Ectodermal cell (in vitro differentiated cells): Measurements from ENCODE around the gene NF2.
A peak's percentile ranks its signal among the peaks of the same experiment; 100 is the strongest.
"Not testable (repeated sequence)": the region's sequence is repeated elsewhere in the genome, so short reads cannot be mapped to it uniquely, and the experiment has no call there.

ENCODE experiments used
- H3K27ac ChIP-seq: 2 replicates; pipeline ENCODE4 v1.7.0; 2013; ENCODE audit warnings: mild to moderate bottlenecking, low read depth, low read length; ENCODE audit not compliant: insufficient read depth, poor library complexity, severe bottlenecking
- H3K27me3 ChIP-seq: 2 replicates; pipeline ENCODE4 v1.7.0; 2013; ENCODE audit warnings: mild to moderate bottlenecking, low read length; ENCODE audit not compliant: insufficient read depth, control insufficient read depth, poor library complexity, severe bottlenecking
- H3K36me3 ChIP-seq: one replicate; pipeline ENCODE4 v1.7.0; 2013; ENCODE audit warnings: low read length; ENCODE audit not compliant: control insufficient read depth, insufficient read depth
- H3K4me1 ChIP-seq: one replicate; pipeline ENCODE4 v1.7.0; 2013; ENCODE audit warnings: low read length; ENCODE audit not compliant: control insufficient read depth, insufficient read depth
- H3K4me3 ChIP-seq: 2 replicates; pipeline ENCODE4 v1.7.0; 2013; ENCODE audit warnings: low read depth, low read length, control low read depth; ENCODE audit not compliant: insufficient read depth
- H3K9me3 ChIP-seq: 2 replicates; pipeline ENCODE4 v1.7.0; 2013; ENCODE audit warnings: mild to moderate bottlenecking, low read length, moderate library complexity; ENCODE audit not compliant: control insufficient read depth
- WGBS, 2 experiments: methylation state at CpG; one replicate each; pipeline ENCODE4 v1.1.7; 2013; ENCODE audit warnings: missing lambda C conversion rate in 2 of 2; 5-methylcytosine and 5-hydroxymethylcytosine counted together

NF2 gene

DNA sequence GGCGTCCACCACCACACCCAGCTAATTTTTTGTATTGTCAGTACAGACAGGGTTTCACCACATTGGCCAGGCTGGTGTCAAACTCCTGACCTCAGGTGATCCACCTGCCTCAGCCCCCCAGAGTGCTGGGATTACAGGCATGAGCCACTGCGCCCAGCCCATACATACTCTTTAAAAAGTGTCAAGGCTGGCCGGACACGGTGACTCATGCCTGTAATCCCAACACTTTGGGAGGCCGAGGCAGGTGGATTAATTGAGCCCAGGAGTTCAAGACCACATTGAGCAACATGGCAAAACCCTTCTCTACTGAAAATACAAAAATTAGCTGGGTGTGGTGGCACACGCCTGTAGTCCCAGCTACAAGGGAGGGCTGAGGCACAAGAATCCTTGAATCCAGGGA, 9.0 kb upstream of the NF2 start:
- not testable (repeated sequence) for H3K4me1 ChIP-seq, H3K27me3 ChIP-seq, H3K9me3 ChIP-seq, H3K27ac ChIP-seq, H3K36me3 ChIP-seq, H3K4me3 ChIP-seq
- 90 to 93% methylated on average over 6 of the region's 6 CpGs for WGBS, 2 experiments

DNA sequence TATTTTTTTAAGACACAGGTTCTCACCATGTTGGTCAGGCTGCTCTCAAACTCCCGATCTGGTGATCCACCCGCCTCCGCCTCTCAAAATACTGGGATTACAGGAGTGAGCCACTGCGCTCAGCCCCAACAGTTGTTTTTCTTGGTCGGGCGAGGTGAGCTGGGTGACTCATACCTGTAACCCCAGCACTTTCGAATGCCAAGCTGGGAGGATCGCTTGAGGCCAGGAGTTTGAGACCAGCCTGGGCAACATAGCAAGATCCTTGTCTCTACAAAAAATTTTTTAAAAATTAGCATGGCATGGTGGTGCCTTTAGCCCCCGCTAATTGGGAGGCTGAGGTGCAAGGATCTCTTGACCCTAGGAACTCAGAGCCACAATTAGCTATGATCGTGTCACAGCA, 7.0 kb upstream of the NF2 start:
- 92 to 95% methylated on average over 10 of the region's 10 CpGs for WGBS, 2 experiments
- no peak overlapping the region for H3K27ac ChIP-seq
- no peaks in the 10 kb centered on the region for H3K27me3 ChIP-seq
- H3K9me3 ChIP-seq, result no peaks in the 10 kb centered on the region
- no peaks in the 10 kb centered on the region for H3K36me3 ChIP-seq
- no peak overlapping the region for H3K4me3 ChIP-seq
- H3K4me1 ChIP-seq, result no peaks in the 10 kb centered on the region

DNA sequence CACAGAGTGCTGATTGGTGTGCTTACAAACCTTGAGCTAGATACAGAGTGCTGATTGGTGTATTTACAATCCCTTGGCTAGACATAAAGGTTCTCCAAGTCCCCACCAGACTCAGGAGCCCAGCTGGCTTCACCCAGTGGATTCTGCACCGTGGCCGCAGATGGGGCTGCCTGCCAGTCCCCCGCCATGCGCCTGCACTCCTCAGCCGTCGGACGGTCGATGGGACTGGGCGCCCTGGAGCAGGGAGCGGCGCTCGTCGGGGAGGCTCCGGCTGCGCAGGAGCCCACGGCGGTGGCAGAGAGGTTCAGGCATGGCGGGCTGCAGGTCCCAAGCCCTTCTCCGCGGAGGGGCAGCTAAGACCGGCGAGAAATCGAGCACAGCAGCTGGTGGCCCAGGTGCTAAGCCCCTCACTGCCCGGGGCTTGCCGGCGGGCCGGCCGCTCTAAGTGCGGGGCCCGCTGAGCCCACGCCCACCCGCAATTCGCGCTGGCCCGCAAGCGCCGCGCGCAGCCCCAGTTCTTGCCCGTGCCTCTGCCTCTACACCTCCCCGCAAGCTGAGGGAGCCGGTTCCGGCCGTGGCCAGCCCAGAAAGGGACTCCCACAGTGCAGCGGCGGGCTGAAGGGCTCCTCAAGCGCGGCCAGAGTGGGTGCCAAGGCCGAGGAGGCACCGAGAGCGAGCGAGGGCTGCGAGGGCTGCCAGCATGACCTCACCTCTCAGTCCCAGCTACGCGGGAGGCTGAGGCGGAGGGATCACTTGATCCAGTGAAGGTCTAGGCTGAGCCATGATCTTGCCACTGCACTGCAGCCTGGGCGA, 5.4 kb upstream of the NF2 start:
- H3K4me3 ChIP-seq, H3K4me1 ChIP-seq, H3K9me3 ChIP-seq, H3K27me3 ChIP-seq, H3K36me3 ChIP-seq, H3K27ac ChIP-seq: not testable (repeated sequence)
- WGBS, 2 experiments, result 94 to 95% methylated on average over 57 of the region's 57 CpGs

DNA sequence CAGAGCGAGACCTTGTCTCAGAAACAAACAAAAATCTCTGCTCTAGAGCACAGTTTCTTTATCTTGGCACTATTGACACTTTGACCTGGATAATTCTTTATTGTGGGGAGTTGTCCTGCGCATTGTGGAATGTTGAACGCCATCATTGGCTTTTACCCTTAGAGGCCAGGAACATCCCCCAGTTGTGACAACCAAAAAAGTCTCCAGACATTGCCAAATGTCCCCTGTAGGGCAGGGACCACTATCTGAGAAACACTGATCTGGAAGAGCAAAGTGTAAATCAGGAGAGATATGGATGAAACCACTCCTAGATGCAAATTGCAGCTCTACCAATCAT, 4.8 kb upstream of the NF2 start:
- no peaks in the 10 kb centered on the region for H3K27me3 ChIP-seq
- WGBS, 2 experiments, result 94 to 96% methylated on average over 3 of the region's 3 CpGs
- H3K27ac ChIP-seq, result no peak overlapping the region
- no peak overlapping the region for H3K4me3 ChIP-seq
- no peaks in the 10 kb centered on the region for H3K36me3 ChIP-seq
- H3K9me3 ChIP-seq, result no peaks in the 10 kb centered on the region
- H3K4me1 ChIP-seq, result no peaks in the 10 kb centered on the region

DNA sequence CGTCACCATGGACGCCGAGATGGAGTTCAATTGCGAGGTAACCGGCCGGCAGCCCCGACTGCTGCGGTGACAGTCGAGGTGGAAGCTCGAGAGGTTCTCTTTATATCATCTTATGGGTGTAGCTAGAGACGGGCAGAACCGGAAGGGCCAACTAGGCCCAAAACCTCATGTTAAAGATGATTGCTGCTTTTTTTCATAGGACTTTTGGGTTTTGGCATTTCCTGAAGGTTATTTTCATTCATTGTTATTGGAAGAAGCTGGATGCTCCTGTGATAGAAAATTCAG, 585 bp downstream of the NF2 start:
- WGBS, 2 experiments, result 2% methylated on average over 12 of the region's 12 CpGs
- H3K36me3 ChIP-seq, result no peaks in the 10 kb centered on the region

DNA sequence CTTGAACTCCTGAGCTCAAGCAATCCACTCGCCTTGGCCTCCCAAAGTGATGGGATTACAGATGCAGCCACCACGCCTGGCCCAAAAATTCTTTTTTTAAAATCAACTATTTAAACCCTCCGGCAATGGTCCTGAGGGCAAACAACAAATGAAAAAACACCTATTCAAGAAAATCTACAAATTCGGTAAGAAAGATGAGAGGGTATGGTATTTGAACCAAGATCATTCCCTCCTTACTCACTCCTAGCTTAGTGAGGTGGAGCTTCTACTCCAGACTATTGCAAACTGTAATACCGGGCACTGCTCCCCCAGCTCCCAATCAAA, 2.1 kb downstream of the NF2 start:
- Histone ChIP-seq H3K36me3 (no peaks in the 10 kb centered on the region), H3K4me3 (no peak overlapping the region), H3K27me3 (no peaks in the 10 kb centered on the region), H3K9me3 (no peaks in the 10 kb centered on the region), H3K27ac (no peak overlapping the region), H3K4me1 (peaks cover 5% of the 10 kb centered on the region)
- WGBS, 2 experiments, result 88 to 97% methylated on average over 4 of the region's 5 CpGs

More for the DNA sequence above, 585 bp downstream of the NF2 start:
- no peaks in the 10 kb centered on the region for H3K27me3 ChIP-seq
- H3K27ac ChIP-seq, result peak overlapping the region; percentile 47
- peaks cover 5% of the 10 kb centered on the region for H3K4me1 ChIP-seq
- no peaks in the 10 kb centered on the region for H3K9me3 ChIP-seq
- H3K4me3 ChIP-seq, result peak overlapping the region; percentile 82

DNA sequence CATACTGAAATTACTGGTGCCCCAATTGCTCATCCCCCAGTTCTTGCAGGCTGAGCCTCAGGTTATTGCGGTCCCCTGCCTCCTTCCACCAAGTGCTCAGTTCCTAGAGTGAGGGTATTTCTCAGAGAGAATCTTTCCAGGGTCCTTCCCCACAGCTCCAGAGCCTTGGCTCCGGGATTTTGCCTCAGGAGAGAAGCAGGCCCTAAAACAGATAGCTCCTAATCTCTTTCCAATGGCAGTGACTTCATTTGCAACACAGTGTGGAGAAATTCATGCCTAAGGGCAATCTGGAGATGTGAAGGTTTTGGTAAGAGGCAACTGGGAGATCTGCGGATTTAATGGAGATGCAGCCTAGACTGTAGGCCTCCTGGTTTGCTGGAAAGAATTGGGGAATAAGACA, 2.9 kb downstream of the NF2 start:
- no peak overlapping the region for H3K27ac ChIP-seq
- H3K4me3 ChIP-seq, result no peak overlapping the region
- WGBS, 2 experiments, result 73 to 80% methylated on average over 3 of the region's 3 CpGs
- H3K9me3 ChIP-seq, result no peaks in the 10 kb centered on the region
- H3K4me1 ChIP-seq, result peaks cover 5% of the 10 kb centered on the region
- no peaks in the 10 kb centered on the region for H3K27me3 ChIP-seq
- no peaks in the 10 kb centered on the region for H3K36me3 ChIP-seq

DNA sequence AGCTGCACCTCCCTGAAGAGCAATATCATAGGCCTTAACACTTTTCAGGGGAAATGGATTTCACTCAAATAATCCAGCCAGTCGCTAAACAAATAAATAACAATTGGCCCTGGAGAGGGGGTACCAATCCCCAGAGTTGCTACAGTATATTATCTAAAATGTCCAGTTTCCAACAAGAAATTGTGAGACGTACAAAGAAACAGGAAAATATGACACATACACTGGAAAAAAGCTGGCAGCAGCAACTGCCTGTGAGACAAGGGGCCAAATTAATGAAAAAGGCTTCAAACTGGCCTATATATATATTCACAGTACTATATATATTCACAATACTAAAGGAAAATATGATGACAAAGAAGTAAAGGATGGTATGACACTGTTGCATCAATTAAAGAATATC, 4.0 kb downstream of the NF2 start:
- Histone ChIP-seq H3K4me1 (peaks cover 5% of the 10 kb centered on the region), H3K27ac (no peak overlapping the region), H3K4me3 (no peak overlapping the region), H3K36me3 (no peaks in the 10 kb centered on the region), H3K9me3 (no peaks in the 10 kb centered on the region), H3K27me3 (no peaks in the 10 kb centered on the region)
- 97 to 100% methylated on average over 2 of the region's 2 CpGs for WGBS, 2 experiments

DNA sequence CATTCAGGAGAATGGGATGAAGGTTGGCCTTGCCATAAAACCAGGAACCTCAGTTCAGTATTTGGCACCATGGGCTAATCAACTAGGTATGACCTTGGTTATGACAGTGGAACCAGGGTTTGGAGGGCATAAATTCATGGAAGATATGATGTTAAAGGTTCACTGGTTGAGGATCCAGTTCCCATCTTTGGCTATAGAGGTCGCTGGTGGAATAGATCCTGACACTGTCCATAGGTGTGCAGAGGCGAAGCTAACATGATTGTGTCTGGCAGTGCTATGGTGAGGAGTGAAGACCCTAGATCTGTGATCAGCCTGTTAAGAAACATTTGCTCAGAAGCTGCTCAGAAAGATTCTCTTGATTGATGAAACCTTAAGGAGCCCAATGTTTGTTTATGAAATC, 5.7 kb downstream of the NF2 start:
- Histone ChIP-seq H3K4me3 (no peak overlapping the region), H3K27me3 (no peaks in the 10 kb centered on the region), H3K9me3 (no peaks in the 10 kb centered on the region), H3K4me1 (peaks cover 5% of the 10 kb centered on the region), H3K36me3 (no peaks in the 10 kb centered on the region), H3K27ac (no peak overlapping the region)
- 50 to 53% methylated on average over 2 of the region's 2 CpGs for WGBS, 2 experiments

DNA sequence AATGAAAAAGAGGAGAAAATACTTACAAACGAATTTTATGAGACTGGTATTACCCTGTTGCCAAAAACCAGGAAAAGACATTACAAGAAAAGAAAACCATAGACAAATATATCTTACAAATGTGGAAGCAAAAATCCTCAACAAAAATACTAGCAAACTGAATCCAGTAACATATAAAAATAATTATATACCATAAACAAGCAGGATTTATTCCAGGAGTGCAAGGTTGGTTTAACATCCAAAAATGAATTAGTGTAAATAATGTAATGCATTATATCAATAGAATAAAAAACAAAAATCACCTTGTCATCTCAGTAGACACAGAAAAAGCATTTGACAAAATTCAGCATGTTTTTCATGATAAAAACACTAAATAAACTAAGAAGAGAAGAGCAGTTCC, 7.3 kb downstream of the NF2 start:
- no peak overlapping the region for H3K27ac ChIP-seq
- H3K36me3 ChIP-seq, result no peaks in the 10 kb centered on the region
- WGBS, 2 experiments, result 100% methylated on average over 1 of the region's 1 CpG; no CpG with 5 or more reads in 1 of the 2 experiments
- H3K4me1 ChIP-seq, result no peaks in the 10 kb centered on the region
- no peaks in the 10 kb centered on the region for H3K27me3 ChIP-seq
- no peak overlapping the region for H3K4me3 ChIP-seq
- H3K9me3 ChIP-seq, result no peaks in the 10 kb centered on the region

DNA sequence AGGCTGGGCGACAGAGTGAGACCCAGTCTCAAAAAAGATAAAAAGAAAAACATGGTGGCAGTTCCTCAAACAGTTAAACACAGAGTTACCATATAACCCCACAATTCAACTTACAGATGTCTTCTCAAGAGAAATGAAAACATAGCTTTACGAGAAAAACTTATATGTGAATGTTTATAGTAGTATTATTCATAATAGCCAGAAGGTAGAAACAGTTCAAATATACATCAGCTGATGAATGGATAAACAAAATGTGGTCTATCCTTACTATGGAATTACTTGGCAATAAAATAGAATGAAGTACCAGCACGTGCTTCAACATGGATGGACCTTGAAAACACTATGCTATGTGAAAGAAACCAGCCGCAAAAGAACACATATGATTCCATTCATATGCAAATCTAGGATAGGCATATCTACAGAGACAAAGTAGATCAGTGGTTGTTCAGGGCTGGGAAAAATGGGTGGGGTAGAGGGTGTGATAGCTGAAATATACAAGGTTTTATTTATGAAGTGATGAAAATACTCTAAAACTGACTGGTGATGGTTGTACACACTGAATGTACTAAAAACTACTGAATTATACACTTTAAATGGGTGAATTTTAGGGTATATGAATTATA, 12.4 kb downstream of the NF2 start:
- Histone ChIP-seq H3K9me3 (no peaks in the 10 kb centered on the region), H3K27ac (no peak overlapping the region), H3K36me3 (no peaks in the 10 kb centered on the region), H3K4me1 (no peaks in the 10 kb centered on the region), H3K4me3 (no peak overlapping the region), H3K27me3 (no peaks in the 10 kb centered on the region)
- WGBS, 2 experiments, result 80 to 96% methylated on average over 3 of the region's 4 CpGs
